CD4-positive, alpha-beta T cell treated with Interleukin-15 for 1 hour (primary cell): ENCODE data around the gene ACKR2.

Source experiments
- DNase-seq: peaks from one replicate; pipeline ENCODE4 v3.0.0-alpha.2; 2020

Gene ACKR2

GRCh38 chr3:42830437-42831320, 21.4 kb downstream of the ACKR2 start:
- no peak for DNase-seq

- peak; percentile 71 for DNase-seq
Measured at GRCh38 chr3:42831321-42831713, 22.1 kb downstream of the ACKR2 start.

DNA sequence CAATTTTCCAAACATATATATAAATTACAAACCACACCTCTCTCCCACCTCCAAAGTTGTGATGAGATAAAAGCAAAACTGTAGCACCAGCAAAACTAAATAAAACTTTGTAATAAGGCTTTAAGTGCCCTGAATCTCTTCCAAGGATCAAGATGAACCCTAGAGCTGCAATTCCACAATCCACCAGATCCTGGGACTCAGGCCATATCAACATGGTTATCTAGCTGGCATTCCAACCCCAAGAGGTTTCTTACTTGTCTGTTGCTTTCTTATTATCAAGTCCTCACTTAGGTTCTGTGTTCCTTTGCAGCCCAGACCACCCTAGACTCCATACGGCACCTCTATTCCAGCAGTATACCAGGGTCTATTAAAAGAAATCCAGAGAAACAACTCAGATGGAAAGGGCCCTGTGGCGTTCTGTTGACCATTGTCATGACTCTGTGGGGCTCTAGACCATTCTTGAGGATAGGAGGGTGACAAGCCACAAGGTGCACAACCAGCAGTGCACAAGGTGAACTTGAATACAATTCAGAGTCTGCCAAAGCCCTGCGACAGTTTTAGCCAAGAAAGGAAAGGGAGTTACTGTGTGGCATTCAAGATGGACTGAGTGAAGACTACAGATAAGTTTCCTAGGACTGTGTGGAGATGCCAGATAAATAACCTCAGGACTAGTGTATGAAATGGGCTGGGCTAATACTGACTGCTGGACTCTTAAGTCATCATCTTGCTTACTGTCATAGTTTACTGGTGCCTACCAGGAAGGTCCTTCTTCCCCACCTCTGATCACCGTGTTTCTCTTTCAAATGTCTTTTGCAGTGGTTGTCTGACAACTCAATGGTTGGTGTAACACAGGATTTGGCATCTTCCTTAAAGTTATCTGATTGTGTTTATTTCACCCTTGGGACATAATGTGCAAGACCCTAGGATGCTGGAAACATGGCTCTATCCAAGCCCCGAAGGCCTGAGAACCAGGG, 27.2 kb downstream of the ACKR2 start:
- no peak for DNase-seq

GRCh38 chr3:42838571-42838970, 29.3 kb downstream of the ACKR2 start:
- DNase-seq: no peak

- DNase-seq: no peak
Measured at GRCh38 chr3:42839616-42840015, 30.4 kb downstream of the ACKR2 start.

- DNase-seq: no peak
Measured at GRCh38 chr3:42841332-42841731, 32.1 kb downstream of the ACKR2 start.

DNA sequence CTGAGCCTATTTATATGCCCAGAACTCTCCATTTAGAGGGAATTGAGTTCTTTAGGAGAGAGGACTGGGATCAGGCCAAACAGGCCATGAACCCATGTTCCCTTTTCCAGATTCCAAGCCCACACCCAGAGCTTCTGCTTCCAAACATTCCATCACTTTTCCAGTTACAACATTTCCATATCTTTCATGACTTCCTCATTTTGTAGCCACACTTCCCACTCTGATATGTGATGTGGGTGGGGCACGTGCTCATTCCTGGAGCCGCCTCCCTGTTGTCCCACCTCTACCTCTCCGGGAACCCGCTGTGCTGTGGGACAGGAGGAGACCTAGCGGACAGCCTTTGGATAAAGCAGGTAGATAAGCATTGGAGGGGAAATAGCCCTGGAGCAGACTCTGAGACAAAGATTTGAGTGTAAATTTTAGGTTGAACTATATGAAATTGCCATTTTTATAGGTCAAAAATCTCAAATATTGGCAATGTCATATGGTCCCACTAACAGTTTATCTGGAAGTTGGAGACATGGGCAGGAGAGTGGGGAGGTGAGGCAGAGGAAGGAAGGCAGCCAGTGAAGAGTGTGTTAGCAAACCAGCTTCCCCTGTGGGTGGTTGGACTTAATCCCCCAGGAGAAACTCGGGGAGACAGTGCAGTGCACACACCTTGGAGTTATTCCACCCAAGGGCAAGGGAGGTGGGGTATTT, 34.6 kb downstream of the ACKR2 start:
- DNase-seq: no peak

DNA sequence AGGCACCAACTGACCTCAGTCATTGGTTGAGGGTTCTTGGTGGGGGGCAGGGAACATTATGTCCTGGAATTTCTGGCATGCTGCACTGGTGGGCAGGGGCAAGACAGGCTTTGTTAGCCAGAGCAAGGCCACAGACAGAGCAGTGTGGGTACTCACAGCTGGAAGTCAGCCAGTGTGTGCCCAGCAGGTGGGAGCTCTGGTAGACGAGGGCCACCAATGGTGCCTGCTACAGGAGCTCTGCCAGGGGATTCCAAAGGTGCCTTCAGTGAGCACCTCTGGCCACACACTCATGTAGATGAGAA, 35.1 kb downstream of the ACKR2 start:
- no peak for DNase-seq

GRCh38 chr3:42844815-42845214, 35.6 kb downstream of the ACKR2 start:
- DNase-seq: no peak

DNA sequence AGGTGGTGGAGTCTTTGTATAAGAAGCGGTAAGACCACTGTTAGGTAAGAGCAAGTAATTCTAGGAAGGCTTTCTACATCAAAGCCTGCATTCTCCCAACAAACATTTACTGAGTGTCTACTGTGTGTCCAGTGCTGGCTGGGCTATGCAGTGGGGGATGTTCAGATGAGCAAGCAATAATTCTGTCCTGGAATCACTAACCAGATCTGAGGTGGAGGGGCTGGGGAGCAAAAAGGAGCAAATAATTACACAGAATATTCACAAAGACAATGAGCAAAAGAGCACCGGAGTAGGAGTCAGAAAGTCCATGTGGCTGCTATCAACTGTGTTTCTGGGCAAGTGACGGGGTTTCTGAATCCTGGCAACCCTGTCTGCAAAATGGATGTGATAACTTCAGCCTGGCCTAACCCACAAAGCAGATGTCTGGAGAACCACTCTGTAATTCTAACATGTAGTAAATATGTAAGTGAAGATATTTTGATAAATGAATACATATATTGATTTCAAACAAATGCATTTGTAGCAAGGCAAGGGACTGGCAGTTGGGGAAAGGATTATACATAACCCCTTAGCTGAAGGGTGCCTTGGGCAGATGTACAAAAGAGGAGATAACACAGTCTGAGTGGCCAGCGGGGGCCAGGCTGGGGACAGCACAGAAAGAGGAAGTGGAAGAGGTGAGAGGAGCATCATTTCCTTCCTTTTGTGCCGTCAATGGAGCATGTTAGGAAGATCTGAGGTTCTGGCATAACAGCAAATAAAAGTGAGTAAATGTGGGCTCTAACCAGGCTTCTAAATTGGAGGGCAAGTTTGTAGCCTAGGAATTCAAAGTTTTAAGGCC, 37.7 kb downstream of the ACKR2 start:
- DNase-seq: peak; percentile 71

DNA sequence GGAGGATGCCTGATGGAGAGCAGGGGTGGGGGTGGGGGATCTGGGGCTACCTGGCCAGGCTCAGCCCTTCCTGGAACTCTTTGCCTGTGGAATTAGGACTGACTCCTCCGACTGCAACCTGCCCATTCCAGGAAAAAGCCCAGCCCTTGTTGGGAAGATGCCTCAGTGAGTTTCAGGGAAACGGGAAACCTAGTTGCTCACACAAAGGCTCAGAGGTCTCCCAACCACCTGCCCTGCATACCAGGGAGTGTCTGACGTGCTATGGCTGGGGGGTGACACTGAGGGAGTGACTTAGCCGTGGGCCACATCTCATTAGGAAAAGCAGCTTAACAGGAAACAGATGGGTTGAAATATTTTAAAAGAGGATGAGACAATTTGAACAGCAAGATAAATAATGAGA, 38.5 kb downstream of the ACKR2 start:
- no peak for DNase-seq

DNA sequence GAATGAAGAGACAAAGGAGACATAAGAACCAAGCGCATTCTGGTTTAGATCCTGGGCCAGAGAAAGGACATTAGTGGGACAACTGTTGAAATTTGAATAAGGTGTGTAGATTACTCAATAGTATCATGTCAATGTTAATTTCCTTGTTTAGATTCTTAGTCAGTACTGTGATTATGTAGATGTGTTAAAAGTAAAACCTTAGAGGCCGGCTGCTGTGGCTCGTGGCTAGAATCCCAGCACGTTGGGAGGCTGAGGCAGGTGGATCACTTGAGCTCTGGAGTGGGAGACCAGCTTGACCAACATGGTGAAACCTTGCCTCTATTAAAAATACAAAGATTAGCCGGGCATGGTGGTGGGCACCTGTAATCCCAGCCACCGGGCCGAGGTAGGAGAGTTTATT, 39.8 kb downstream of the ACKR2 start:
- DNase-seq: no peak

- DNase-seq: no peak
Measured at GRCh38 chr3:42850263-42850662, 41.0 kb downstream of the ACKR2 start.

DNA sequence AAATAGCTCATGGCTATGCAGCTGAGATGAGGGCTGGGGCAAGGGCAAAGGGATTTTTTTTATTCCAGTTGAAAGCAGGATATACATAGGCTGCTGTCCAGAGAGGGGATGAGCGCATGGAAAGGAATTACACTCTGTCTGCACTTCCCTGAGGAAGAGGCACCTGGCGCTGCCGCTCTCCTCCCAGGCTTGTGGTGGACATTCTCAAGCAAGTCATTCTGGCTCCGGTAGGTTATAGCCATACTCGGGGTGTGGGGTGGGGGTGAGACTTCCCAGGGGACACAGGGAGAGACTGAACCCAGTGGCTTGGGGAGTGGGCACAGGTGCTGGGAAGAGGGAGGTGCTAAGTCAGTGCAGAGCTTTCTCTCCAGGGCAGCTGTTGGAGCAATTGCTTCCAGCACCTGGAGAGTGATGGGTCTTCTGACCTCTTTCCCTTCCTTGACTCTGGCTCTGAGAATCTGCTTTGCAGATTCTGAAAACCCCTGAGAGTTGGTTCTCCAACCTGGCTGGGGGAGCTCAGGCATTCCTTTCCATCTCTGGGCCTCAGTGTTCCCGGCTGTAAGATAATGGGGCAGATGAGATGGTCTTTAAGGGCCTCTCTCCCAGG, 42.1 kb downstream of the ACKR2 start:
- no peak for DNase-seq

DNA sequence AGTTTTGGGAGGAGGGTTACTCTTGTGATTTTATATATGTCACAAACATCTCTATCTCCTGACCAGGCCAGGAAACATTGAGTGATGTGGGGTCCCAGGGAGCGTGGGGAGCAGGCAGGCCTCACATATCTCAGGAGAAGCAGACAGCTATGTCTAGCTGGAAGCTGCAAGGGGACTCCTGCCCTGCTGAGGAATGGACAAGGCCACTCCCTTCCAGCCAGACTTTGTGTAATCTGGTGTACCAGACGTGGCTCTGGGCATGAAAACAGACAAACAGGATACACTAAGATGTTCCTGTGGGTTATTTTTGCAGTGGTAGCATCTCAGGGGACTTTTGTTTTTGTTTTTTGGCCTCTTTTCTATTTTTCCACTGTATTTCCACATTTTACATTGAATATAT, 43.2 kb downstream of the ACKR2 start:
- no peak for DNase-seq

DNA sequence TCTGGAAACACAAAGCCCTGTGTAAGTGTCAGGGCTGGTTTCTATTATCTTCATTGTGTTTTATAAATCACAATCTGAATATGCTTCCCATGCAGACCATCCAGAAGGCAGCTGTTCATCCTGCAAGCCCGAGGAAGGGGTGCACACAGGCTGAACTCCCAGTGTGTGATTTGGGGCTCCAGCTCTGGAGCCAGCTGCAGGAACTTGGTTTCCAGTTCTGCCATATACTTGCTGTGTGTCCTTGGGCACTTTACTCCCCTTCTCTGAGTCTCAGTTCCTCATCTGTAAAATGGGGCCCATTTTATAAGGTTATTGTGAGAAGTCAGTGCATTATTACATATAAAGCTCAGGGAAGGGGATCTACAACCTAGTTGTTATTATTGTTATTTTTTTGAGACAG, 43.8 kb downstream of the ACKR2 start:
- no peak for DNase-seq

GRCh38 chr3:42853739-42854302, 44.6 kb downstream of the ACKR2 start:
- no peak for DNase-seq

DNA sequence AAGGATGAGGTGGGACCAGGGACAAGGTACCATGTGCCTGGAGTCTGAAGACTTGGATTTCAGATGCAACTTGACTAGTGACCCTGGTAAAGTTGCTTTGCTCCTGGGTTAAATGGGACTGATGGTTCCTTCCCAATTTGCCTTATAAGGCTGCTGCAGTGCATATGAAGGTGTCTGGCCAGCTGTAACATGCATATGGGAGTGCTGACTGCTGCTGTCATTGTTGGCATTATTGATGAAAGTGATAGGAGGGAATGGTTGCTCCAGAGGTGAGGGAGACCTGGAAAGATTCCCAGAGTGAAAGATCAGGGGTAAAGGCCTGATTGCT, 45.9 kb downstream of the ACKR2 start:
- DNase-seq: no peak

DNA sequence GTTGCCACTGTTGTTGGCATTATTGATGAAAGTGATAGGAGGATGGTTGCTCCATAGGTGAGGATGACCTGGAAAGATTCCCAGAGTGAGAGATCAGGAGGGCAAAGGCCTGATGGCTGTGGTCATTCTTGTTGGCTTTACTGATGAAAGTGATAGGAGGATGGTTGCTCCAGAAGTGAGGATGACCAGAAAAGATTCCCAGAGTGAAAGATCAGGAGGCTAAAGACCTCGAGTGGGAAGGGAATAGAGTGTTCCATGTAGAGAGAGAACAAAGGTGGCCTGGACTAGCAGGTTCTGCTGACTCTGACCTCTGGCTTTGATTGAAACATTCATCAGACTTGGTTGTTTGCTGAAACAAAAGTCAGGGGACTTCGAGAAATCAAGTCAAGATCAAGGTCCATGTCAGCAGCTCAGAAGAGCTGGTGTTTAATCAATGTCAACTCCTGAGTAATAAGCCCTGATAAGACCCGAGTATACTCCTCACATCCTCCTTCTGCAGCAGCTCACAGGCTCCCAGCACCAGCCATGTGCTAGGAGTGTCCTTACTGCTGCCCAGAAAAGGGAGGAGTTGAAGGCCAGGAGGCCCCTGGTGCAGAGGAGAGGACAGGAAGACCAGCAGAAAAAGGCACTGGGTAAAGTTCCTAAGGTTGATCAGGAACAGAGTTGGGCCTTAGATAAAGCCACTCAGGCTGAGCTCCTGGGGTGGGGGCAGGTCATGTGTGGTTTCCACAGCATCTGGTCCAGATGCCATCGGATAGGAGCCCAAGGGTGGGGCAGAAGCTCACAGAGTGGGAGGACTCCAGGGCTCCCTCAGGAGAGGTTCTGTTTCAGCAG, 46.5 kb downstream of the ACKR2 start:
- DNase-seq: no peak

DNA sequence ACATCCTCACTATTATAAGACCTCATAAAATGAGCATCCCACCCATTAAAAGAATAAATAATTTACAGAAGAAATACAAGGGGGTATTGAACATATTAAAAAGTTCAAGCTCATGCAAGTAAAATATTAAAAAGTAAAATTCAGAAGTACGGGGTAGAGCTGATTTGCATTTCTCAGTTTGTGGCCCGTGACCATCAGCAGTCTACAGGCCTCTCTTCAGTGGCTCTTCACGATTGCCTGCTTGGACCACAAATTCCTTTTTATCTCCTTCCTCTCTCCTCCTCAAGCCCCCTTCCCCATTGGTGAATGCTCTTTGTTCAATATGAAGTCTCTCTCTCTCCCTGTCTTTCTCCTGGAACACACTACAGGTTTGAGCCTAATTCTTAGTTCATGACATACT, 47.3 kb downstream of the ACKR2 start:
- DNase-seq: no peak
